Esophagus squamous epithelium (tissue), 4 donors: ENCODE measurements around the gene ABHD1.

Source experiments
- CTCF ChIP-seq, 6 experiments: fragments of 450-650 bp in 4 of 6; fragments of 200-600 bp in 2 of 6; sonication (generic) in 2 of 6; IDR thresholded peaks; one replicate each; pipeline ENCODE4 v1.5.1; 2016 to 2019; ENCODE audit warnings: antibody characterized with exemption in 6 of 6, mild to moderate bottlenecking in 4 of 6, moderate library complexity in 4 of 6
- POLR2A ChIP-seq, 4 donors: fragments of 450-650 bp; IDR thresholded peaks; one replicate each; pipeline ENCODE4 v1.6.1; 2017; ENCODE audit warnings: antibody characterized with exemption in 4 of 4, mild to moderate bottlenecking in 4 of 4, moderate library complexity in 3 of 4

GRCh38 chr2:27094353-27094984 is 29.1 kb upstream of the ABHD1 start:
- TF ChIP-seq CTCF (IDR thresholded peaks at IDR 0.05) (no peak), POLR2A (IDR thresholded peaks at IDR 0.05) (no peak)
